Ovary (tissue), 3 donors: Measurements from ENCODE around the gene SLC26A2.

Experiments used
- CTCF ChIP-seq, 3 donors: fragments of 450-650 bp in 2 of 3; fragments of 200-600 bp in 1 of 3; IDR thresholded peaks; one replicate each; pipeline versions ENCODE4 v1.5.1 to v1.8.0; 2016 to 2022; ENCODE audit warnings: antibody characterized with exemption in 3 of 3, mild to moderate bottlenecking in 1 of 3
- EP300 ChIP-seq: sonication (generic); formaldehyde crosslinking; IDR thresholded peaks from one replicate; pipeline ENCODE4 v1.6.1; 2017; ENCODE audit warnings: antibody characterized with exemption
- donor health status: DM: no; HTN: no; CAD: no.

GRCh38 chr5:149961186-149961685, 678 bp downstream of the SLC26A2 start:
- no peak for TF ChIP-seq EP300
- TF ChIP-seq CTCF (IDR thresholded peaks at IDR 0.05), result no peak
